HepG2 (cell line): Measurements from ENCODE around the gene UNC13D. TPM values are rescaled to one million over a fixed set of nuclear protein-coding genes. Genes with fewer than 3 reads are reported as not detected.
A peak's percentile ranks its signal among the peaks of the same experiment; 100 is the strongest.

Experiments
- ATF7-NPFF ChIP-seq: sonication (generic); formaldehyde crosslinking; IDR thresholded peaks from 2 replicates; pipeline ENCODE4 v1.8.1; 2023; ENCODE audit warnings: mild to moderate bottlenecking, low read depth, missing genetic modification reagents, moderate library complexity
- MXD4 ChIP-seq: IDR thresholded peaks from 2 replicates; pipeline ENCODE4 v1.6.1; 2016; ENCODE audit warnings: mild to moderate bottlenecking, missing biosample characterization, missing genetic modification reagents
- PHF20 ChIP-seq: sonication (generic); formaldehyde crosslinking; IDR thresholded peaks from 2 replicates; pipeline ENCODE4 v1.5.0; 2020; ENCODE audit warnings: mild to moderate bottlenecking, missing genetic modification reagents
- RBM22 ChIP-seq: fragments of 200-400 bp; formaldehyde crosslinking; optimal IDR thresholded peaks from 2 replicates; pipeline ENCODE3; 2017; ENCODE audit warnings: mild to moderate bottlenecking, low read length, moderate library complexity
- REXO4 ChIP-seq: sonication (generic); formaldehyde crosslinking; IDR thresholded peaks from 2 replicates; pipeline ENCODE4 v1.8.0; 2022; ENCODE audit warnings: missing genetic modification reagents, mild to moderate bottlenecking, borderline replicate concordance
- RNF2 ChIP-seq: fragments of 450-650 bp; conservative IDR thresholded peaks from 2 replicates; pipeline ENCODE4 v1.6.1; 2016; ENCODE audit warnings: low read depth
- SRSF9 ChIP-seq: fragments of 200-400 bp; formaldehyde crosslinking; IDR thresholded peaks from 2 replicates; pipeline ENCODE4 v1.6.1; 2018; ENCODE audit warnings: borderline replicate concordance, mild to moderate bottlenecking, low read depth, low read length; ENCODE audit not compliant: insufficient read depth, poor library complexity, severe bottlenecking
- TCF12 ChIP-seq, 2 experiments: fragments of 450-650 bp in 1 of 2; sonication (generic) in 1 of 2; formaldehyde crosslinking in 1 of 2; IDR thresholded peaks; 2 replicates each; pipeline versions ENCODE4 v1.6.1 to v1.8.0; 2017 to 2022; ENCODE audit warnings: antibody characterized with exemption in 1 of 2, mild to moderate bottlenecking in 1 of 2, missing genetic modification reagents in 1 of 2, moderate library complexity in 1 of 2
- ZNF12 ChIP-seq: sonication (generic); formaldehyde crosslinking; IDR thresholded peaks from 2 replicates; pipeline ENCODE4 v1.5.0; 2020; ENCODE audit warnings: missing genetic modification reagents
- ZNF329 ChIP-seq: sonication (generic); formaldehyde crosslinking; IDR thresholded peaks from 2 replicates; pipeline ENCODE4 v1.9.0; 2021; ENCODE audit warnings: low read depth, mild to moderate bottlenecking, missing genetic modification reagents
- ZNF577 ChIP-seq: sonication (generic); formaldehyde crosslinking; IDR thresholded peaks from 2 replicates; pipeline ENCODE4 v1.4.0; 2020; ENCODE audit warnings: mild to moderate bottlenecking, low read depth, missing genetic modification reagents, borderline replicate concordance
- polyA plus RNA-seq, 8 experiments: library from polyadenylated mRNA; depleted of rRNA in 3 of 8; stranded (reverse) in 7 of 8; unstranded in 1 of 8; fragments of >200 nt; fragmentation: Illumina TruSeq in 4 of 8; extraction: Trizol in 4 of 8; gene quantifications; 2 replicates each; pipeline versions ENCODE4 v1.2.1 to v1.2.3, GENCODE V29; 2011 to 2016; ENCODE audit warnings: low read depth in 4 of 8, missing spikeins in 1 of 8, mixed read lengths in 1 of 8; ENCODE audit not compliant: insufficient read depth in 1 of 8
- total RNA-seq, 5 experiments: library from RNA; depleted of rRNA; stranded (reverse); fragments of >200 nt; fragmentation: Illumina TruSeq; extraction: Trizol; gene quantifications; 2 replicates each; pipeline ENCODE4 v1.2.3, GENCODE V29; 2016; ENCODE audit warnings: low read depth in 1 of 5
- TF ChIP-seq, protein P1 (sequence below): sonication (generic); formaldehyde crosslinking; IDR thresholded peaks from 2 replicates; pipeline ENCODE4; 2020; ENCODE audit warnings: missing genetic modification reagents, mild to moderate bottlenecking, borderline replicate concordance
- TF ChIP-seq, protein P2 (sequence below): IDR thresholded peaks from 2 replicates; pipeline ENCODE4 v1.6.1; 2018; ENCODE audit warnings: missing genetic modification reagents
- TF ChIP-seq, protein P3 (sequence below): sonication (generic); formaldehyde crosslinking; IDR thresholded peaks from 2 replicates; pipeline ENCODE4 v1.4.0; 2020; ENCODE audit warnings: missing genetic modification reagents
- TF ChIP-seq, protein P4 (sequence below): sonication (generic); formaldehyde crosslinking; IDR thresholded peaks from 2 replicates; pipeline ENCODE4 v1.4.0; 2020; ENCODE audit warnings: missing genetic modification reagents

Gene UNC13D
- total and polyA plus RNA-seq, 2 of the 13 experiments (the other 11 are each of a cell fraction or from before 2014, with no cell fraction given): 29.7 to 42.7 TPM

DNA sequence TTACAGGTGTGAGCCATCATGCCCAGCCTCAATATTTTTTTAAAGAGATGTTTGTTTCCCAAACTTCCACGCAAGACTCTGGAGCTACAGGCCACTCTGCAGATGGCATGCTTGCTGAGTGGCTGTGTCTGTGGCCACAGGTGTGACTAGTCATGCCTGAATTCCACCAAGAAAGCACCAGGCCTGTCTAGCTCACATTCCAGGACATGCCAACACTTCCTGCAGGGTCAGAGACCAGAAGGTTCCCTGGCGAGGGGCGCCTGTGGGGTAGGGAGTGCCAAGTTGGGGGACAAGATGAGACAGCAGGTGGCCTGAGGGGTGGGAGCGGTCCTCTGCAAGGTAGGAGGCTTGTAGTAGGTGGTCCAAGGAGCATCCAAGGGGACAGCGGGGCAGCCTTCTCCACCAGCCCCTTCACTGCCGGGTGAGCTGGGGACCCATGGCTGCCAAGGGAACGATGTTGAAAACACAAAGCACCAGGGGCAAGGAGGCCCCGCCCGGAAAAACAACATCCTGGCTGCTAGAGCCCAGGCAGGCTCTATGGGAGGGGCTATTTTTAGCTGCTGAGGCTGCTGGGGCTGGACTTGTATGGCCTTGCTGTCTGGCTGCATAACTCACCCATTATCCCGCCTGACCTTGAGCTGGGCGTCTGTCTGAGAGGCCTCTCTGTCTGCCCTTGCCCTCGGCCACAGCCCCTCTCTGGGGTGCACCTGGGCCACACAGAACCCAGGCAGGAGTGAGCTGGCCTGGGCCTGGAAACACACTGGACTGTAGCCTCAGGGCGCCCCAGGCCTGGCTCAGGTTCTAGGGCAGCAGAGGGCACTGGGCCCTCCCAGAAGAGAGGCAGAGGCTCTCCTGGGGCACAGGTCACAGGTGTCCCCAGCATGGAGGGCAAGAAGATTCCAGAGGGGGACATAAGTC lies 28.5 kb upstream of the UNC13D start (continued):
- TF ChIP-seq, protein P1, sequence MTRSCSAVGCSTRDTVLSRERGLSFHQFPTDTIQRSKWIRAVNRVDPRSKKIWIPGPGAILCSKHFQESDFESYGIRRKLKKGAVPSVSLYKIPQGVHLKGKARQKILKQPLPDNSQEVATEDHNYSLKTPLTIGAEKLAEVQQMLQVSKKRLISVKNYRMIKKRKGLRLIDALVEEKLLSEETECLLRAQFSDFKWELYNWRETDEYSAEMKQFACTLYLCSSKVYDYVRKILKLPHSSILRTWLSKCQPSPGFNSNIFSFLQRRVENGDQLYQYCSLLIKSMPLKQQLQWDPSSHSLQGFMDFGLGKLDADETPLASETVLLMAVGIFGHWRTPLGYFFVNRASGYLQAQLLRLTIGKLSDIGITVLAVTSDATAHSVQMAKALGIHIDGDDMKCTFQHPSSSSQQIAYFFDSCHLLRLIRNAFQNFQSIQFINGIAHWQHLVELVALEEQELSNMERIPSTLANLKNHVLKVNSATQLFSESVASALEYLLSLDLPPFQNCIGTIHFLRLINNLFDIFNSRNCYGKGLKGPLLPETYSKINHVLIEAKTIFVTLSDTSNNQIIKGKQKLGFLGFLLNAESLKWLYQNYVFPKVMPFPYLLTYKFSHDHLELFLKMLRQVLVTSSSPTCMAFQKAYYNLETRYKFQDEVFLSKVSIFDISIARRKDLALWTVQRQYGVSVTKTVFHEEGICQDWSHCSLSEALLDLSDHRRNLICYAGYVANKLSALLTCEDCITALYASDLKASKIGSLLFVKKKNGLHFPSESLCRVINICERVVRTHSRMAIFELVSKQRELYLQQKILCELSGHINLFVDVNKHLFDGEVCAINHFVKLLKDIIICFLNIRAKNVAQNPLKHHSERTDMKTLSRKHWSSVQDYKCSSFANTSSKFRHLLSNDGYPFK (CRISPR knock-in tag): peak; percentile 82; the same call in 1 of the 2 replicates
- TF ChIP-seq TCF12 (IDR thresholded peaks at IDR 0.05) (no peak), TCF12 (CRISPR knock-in tag; IDR thresholded peaks at IDR 0.05) (peak; percentile 94), PHF20 (CRISPR knock-in tag) (peak; percentile 53; the same call in 1 of the 2 replicates), RNF2 (no peak), ATF7-NPFF (CRISPR knock-in tag) (no peak), RBM22 (peak; percentile 78), SRSF9 (no peak), ZNF329 (CRISPR knock-in tag) (peak; percentile 48; the same call in 1 of the 2 replicates), REXO4 (CRISPR knock-in tag) (no peak), MXD4 (CRISPR knock-in tag) (peak; percentile 87), ZNF12 (peak; percentile 67; the same call in 1 of the 2 replicates), ZNF577 (CRISPR knock-in tag) (no peak)
- TF ChIP-seq, protein P2, sequence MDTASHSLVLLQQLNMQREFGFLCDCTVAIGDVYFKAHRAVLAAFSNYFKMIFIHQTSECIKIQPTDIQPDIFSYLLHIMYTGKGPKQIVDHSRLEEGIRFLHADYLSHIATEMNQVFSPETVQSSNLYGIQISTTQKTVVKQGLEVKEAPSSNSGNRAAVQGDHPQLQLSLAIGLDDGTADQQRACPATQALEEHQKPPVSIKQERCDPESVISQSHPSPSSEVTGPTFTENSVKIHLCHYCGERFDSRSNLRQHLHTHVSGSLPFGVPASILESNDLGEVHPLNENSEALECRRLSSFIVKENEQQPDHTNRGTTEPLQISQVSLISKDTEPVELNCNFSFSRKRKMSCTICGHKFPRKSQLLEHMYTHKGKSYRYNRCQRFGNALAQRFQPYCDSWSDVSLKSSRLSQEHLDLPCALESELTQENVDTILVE (CRISPR knock-in tag): peak; percentile 86
- TF ChIP-seq, protein P3, sequence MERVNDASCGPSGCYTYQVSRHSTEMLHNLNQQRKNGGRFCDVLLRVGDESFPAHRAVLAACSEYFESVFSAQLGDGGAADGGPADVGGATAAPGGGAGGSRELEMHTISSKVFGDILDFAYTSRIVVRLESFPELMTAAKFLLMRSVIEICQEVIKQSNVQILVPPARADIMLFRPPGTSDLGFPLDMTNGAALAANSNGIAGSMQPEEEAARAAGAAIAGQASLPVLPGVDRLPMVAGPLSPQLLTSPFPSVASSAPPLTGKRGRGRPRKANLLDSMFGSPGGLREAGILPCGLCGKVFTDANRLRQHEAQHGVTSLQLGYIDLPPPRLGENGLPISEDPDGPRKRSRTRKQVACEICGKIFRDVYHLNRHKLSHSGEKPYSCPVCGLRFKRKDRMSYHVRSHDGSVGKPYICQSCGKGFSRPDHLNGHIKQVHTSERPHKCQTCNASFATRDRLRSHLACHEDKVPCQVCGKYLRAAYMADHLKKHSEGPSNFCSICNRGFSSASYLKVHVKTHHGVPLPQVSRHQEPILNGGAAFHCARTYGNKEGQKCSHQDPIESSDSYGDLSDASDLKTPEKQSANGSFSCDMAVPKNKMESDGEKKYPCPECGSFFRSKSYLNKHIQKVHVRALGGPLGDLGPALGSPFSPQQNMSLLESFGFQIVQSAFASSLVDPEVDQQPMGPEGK (CRISPR knock-in tag): peak; percentile 99
- TF ChIP-seq, protein P4, sequence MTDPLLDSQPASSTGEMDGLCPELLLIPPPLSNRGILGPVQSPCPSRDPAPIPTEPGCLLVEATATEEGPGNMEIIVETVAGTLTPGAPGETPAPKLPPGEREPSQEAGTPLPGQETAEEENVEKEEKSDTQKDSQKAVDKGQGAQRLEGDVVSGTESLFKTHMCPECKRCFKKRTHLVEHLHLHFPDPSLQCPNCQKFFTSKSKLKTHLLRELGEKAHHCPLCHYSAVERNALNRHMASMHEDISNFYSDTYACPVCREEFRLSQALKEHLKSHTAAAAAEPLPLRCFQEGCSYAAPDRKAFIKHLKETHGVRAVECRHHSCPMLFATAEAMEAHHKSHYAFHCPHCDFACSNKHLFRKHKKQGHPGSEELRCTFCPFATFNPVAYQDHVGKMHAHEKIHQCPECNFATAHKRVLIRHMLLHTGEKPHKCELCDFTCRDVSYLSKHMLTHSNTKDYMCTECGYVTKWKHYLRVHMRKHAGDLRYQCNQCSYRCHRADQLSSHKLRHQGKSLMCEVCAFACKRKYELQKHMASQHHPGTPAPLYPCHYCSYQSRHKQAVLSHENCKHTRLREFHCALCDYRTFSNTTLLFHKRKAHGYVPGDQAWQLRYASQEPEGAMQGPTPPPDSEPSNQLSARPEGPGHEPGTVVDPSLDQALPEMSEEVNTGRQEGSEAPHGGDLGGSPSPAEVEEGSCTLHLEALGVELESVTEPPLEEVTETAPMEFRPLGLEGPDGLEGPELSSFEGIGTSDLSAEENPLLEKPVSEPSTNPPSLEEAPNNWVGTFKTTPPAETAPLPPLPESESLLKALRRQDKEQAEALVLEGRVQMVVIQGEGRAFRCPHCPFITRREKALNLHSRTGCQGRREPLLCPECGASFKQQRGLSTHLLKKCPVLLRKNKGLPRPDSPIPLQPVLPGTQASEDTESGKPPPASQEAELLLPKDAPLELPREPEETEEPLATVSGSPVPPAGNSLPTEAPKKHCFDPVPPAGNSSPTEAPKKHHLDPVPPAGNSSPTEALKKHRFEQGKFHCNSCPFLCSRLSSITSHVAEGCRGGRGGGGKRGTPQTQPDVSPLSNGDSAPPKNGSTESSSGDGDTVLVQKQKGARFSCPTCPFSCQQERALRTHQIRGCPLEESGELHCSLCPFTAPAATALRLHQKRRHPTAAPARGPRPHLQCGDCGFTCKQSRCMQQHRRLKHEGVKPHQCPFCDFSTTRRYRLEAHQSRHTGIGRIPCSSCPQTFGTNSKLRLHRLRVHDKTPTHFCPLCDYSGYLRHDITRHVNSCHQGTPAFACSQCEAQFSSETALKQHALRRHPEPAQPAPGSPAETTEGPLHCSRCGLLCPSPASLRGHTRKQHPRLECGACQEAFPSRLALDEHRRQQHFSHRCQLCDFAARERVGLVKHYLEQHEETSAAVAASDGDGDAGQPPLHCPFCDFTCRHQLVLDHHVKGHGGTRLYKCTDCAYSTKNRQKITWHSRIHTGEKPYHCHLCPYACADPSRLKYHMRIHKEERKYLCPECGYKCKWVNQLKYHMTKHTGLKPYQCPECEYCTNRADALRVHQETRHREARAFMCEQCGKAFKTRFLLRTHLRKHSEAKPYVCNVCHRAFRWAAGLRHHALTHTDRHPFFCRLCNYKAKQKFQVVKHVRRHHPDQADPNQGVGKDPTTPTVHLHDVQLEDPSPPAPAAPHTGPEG (CRISPR knock-in tag): no peak; the same call in 1 of the 2 replicates
